BLaER1 treated with 17β-estradiol and CSF1 and Interleukin-3, amounts not matched to agents 10 nM and 100 nM (cell line): Measurements from ENCODE around the gene RAB4A.

ENCODE experiments used
- H3K27ac ChIP-seq, 11 experiments: shearing (Covaris generic); formaldehyde crosslinking; 2 replicates each; pipeline ENCODE4 v1.8.1; 2022
- H3K27me3 ChIP-seq, 11 experiments: shearing (Covaris generic); formaldehyde crosslinking; 2 replicates each; pipeline ENCODE4 v1.8.1; 2022
- H3K36me3 ChIP-seq, 11 experiments: shearing (Covaris generic); formaldehyde crosslinking; 2 replicates each; pipeline ENCODE4 v1.8.1; 2022
- H3K4me1 ChIP-seq, 10 experiments: shearing (Covaris generic); formaldehyde crosslinking; 2 replicates each; pipeline ENCODE4 v1.8.1; 2022
- H3K4me2 ChIP-seq, 11 experiments: shearing (Covaris generic); formaldehyde crosslinking; 2 replicates each; pipeline ENCODE4 v1.8.1; 2022
- H3K4me3 ChIP-seq, 10 experiments: shearing (Covaris generic); formaldehyde crosslinking; 2 replicates each; pipeline ENCODE4 v1.8.1; 2022
- H3K9ac ChIP-seq, 11 experiments: shearing (Covaris generic); formaldehyde crosslinking; 2 replicates each; pipeline ENCODE4 v1.8.1; 2022
- H3K9me3 ChIP-seq, 11 experiments: shearing (Covaris generic); formaldehyde crosslinking; replicated peaks in 1 of 11; 2 replicates each; pipeline ENCODE4 v1.8.1; 2022
- H4K20me1 ChIP-seq, 11 experiments: shearing (Covaris generic); formaldehyde crosslinking; 2 replicates each; pipeline ENCODE4 v1.8.1; 2022
- Cebpa-rat ChIP-seq, 11 experiments: shearing (Covaris generic); IDR thresholded peaks; 2 replicates each; pipeline ENCODE4 v1.8.1; 2022

The RAB4A gene

GRCh38 chr1:229349463-229350385 lies 78.8 kb downstream of the RAB4A start:
- H3K9ac ChIP-seq, result no peak overlapping the region

DNA sequence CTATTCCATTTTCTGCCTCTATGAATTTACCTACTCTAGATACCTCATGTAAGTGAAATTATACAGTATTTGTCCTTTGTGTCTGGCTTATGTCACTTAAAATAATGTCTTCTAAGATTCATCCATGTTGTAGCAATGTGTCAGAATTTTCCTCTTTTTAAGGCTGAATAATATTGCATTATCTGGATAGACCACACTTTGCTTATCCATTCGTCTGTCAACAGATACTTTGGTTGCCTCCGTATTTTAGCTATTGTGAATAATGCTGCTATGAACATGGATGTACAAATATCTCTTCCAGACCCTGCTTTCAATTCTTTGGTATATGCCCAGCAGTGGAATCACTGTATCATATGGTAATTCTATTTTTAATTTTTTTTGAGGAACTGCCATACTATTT lies 82.1 kb downstream of the RAB4A start:
- peaks cover 17 to 27% (median 24%) of the 10 kb centered on the region in 11 experiments for H3K9me3 ChIP-seq
- no peaks in the 10 kb centered on the region for H3K27me3 ChIP-seq
- no peak overlapping the region for H3K27ac ChIP-seq
- peaks cover 0 to under 1% (median 0%) of the 10 kb centered on the region in 10 experiments; a peak in 1 of 20 replicates for H3K4me1 ChIP-seq
- H3K9ac ChIP-seq, result no peak overlapping the region
- no peaks in the 10 kb centered on the region for H3K36me3 ChIP-seq
- no peak overlapping the region for H3K4me3 ChIP-seq
- no peak overlapping the region for H3K4me2 ChIP-seq
- H4K20me1 ChIP-seq, result no peaks in the 10 kb centered on the region
- TF ChIP-seq Cebpa-rat (IDR thresholded peaks at IDR 0.05), result no peak

More at GRCh38 chr1:229349463-229350385, 78.8 kb downstream of the RAB4A start:
- Histone ChIP-seq H3K27me3 (no peaks in the 10 kb centered on the region), H3K27ac (no peak overlapping the region), H3K4me2 (no peak overlapping the region), H4K20me1 (no peaks in the 10 kb centered on the region), H3K4me1 (peaks cover 0 to 8% (median 0%) of the 10 kb centered on the region in 10 experiments; a peak in 1 of 20 replicates), H3K4me3 (no peak overlapping the region), H3K9me3 (peaks cover 9 to 14% (median 11%) of the 10 kb centered on the region in 11 experiments), H3K36me3 (no peaks in the 10 kb centered on the region)
- no peak for TF ChIP-seq Cebpa-rat (IDR thresholded peaks at IDR 0.05)

DNA sequence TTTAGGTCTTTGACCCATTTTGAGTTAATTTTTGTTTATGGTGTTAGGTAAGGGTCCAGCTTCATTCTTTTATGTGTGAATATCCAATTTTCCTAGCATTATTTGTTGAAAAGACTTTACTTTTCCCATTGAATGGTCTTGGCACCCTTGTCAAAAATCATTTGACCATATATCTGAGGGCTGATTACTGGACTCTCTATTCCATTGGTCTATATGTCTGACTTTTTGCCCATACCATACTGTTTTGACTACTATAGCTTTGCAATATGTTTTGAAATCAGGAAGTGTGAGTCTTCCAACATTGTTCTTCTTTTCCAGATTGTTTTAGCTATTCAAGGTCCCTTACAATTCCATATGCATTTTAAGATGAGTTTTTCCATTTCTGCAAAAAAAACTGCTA lies 83.3 kb downstream of the RAB4A start:
- H3K27me3 ChIP-seq, result no peaks in the 10 kb centered on the region
- no peak for TF ChIP-seq Cebpa-rat (IDR thresholded peaks at IDR 0.05)
- H3K9me3 ChIP-seq, result peaks cover 17 to 27% (median 24%) of the 10 kb centered on the region in 11 experiments
- no peak overlapping the region for H3K4me3 ChIP-seq
- H4K20me1 ChIP-seq, result no peaks in the 10 kb centered on the region
- no peak overlapping the region for H3K27ac ChIP-seq
- H3K36me3 ChIP-seq, result no peaks in the 10 kb centered on the region
- H3K9ac ChIP-seq, result no peak overlapping the region
- H3K4me1 ChIP-seq, result no peaks in the 10 kb centered on the region
- no peak overlapping the region for H3K4me2 ChIP-seq
